GM12878 (cell line): ENCODE results near the gene SCAANT1. TPM values are rescaled to one million over a fixed set of nuclear protein-coding genes. Genes with fewer than 3 reads are reported as not detected.
A peak's percentile ranks its signal among the peaks of the same experiment; 100 is the strongest.

Experiments used
- ATAC-seq: fragments of 200-7000 bp; cut with Tn5 transposase; 3 replicates; pipeline ENCODE4 v1.9.1; 2020; ENCODE audit warnings: mild to moderate bottlenecking, moderate library complexity
- BruUV-seq: library from RNA; stranded (reverse); fragments of 400-500 nt; replicated peaks from 2 replicates; lab custom pipeline; 2021; lab: Mats Ljungman, UMichigan
- CTCF ChIA-PET: fragments of 300-600 bp; sonication (Branson Sonifier 250); formaldehyde crosslinking; extraction: SDS; loops from one replicate; lab custom pipeline; 2021; ENCODE audit warnings: inconsistent platforms; lab: Yijun Ruan, JAX
- POLR2A ChIA-PET: fragments of 350-600 bp; formaldehyde crosslinking; extraction: SDS; loops from one replicate; lab custom pipeline; 2021; ENCODE audit warnings: inconsistent platforms; lab: Charles Lee
- RAD21 ChIA-PET: fragments of 300-600 bp; sonication (Branson Sonifier 250); formaldehyde crosslinking; loops from one replicate; lab custom pipeline; 2023; ENCODE audit warnings: antibody characterized with exemption; ENCODE audit not compliant: unreplicated experiment; lab: Charles Lee
- SMC1A ChIA-PET: fragments of 300-600 bp; sonication (Branson Sonifier 250); formaldehyde crosslinking; loops from one replicate; lab custom pipeline; 2023; ENCODE audit not compliant: unreplicated experiment, uncharacterized antibody; lab: Charles Lee
- DNase-seq: peaks from one replicate; pipeline ENCODE4 v3.0.0-alpha.2; 2011; ENCODE audit warnings: low read depth, low spot score
- FAIRE-seq: peaks from 3 replicates; lab custom pipeline; 2011; peaks lifted over from hg19 to GRCh38; lab: Jason Lieb, UNC
- H2AFZ ChIP-seq: 2 replicates; pipeline ENCODE4 v1.6.0; 2011; ENCODE audit warnings: low read depth, low read length, control low read depth; ENCODE audit not compliant: control insufficient read depth
- H3K27ac ChIP-seq: 2 replicates; pipeline ENCODE4 v1.5.1; 2011; ENCODE audit warnings: control low read depth; ENCODE audit not compliant: control insufficient read depth, insufficient read depth
- H3K27me3 ChIP-seq, 2 experiments: replicated peaks in 1 of 2; 2 replicates each; pipeline versions ENCODE4 v1.6.0 to v1.6.1; 2011; ENCODE audit warnings: low read length in 1 of 2; ENCODE audit not compliant: control insufficient read depth in 2 of 2, insufficient read depth in 2 of 2
- H3K36me3 ChIP-seq, 2 experiments: 2 replicates each; pipeline ENCODE4 v1.5.1; 2011; ENCODE audit warnings: low read length in 1 of 2; ENCODE audit not compliant: control insufficient read depth in 2 of 2, insufficient read depth in 2 of 2
- H3K4me1 ChIP-seq: 2 replicates; pipeline ENCODE4 v1.6.1; 2011; ENCODE audit warnings: mild to moderate bottlenecking, low read length, moderate library complexity, mixed read lengths; ENCODE audit not compliant: control insufficient read depth, insufficient read depth
- H3K4me2 ChIP-seq: 2 replicates; pipeline ENCODE4 v1.6.0; 2011; ENCODE audit warnings: control low read depth; ENCODE audit not compliant: control insufficient read depth, insufficient read depth
- H3K4me3 ChIP-seq: fragments of 200-600 bp; sonication (generic); 2 replicates; pipeline ENCODE4 v1.5.1; 2016
- H3K79me2 ChIP-seq: 2 replicates; pipeline ENCODE4 v1.6.0; 2011; ENCODE audit warnings: low read length; ENCODE audit not compliant: control insufficient read depth, insufficient read depth
- H3K9ac ChIP-seq: 2 replicates; pipeline ENCODE4 v1.8.0; 2011; ENCODE audit warnings: low read length, control low read depth, mixed read lengths; ENCODE audit not compliant: control insufficient read depth, insufficient read depth
- H3K9me3 ChIP-seq: replicated peaks from 3 replicates; pipeline ENCODE4 v1.5.1; 2011; ENCODE audit warnings: mild to moderate bottlenecking, low read length; ENCODE audit not compliant: control insufficient read depth, insufficient read depth
- H4K20me1 ChIP-seq: 2 replicates; pipeline ENCODE4 v1.6.0; 2011; ENCODE audit not compliant: control insufficient read depth, insufficient read depth
- JUNB ChIP-seq: IDR thresholded peaks from 2 replicates; pipeline ENCODE4 v1.6.1; 2016; ENCODE audit warnings: antibody characterized with exemption, mild to moderate bottlenecking
- KAT2A ChIP-seq: conservative IDR thresholded peaks from 2 replicates; pipeline ENCODE4 v1.6.1; 2011; ENCODE audit warnings: low read depth, low read length; ENCODE audit not compliant: control insufficient read depth
- MYB ChIP-seq: fragments of 150-350 bp; IDR thresholded peaks from 2 replicates; pipeline ENCODE4 v1.6.1; 2014; ENCODE audit warnings: mild to moderate bottlenecking, low read depth, low read length, borderline replicate concordance
- MYC ChIP-seq: IDR thresholded peaks from 2 replicates; pipeline ENCODE4 v1.6.1; 2011; ENCODE audit warnings: mild to moderate bottlenecking, low read length, moderate library complexity, inconsistent platforms; ENCODE audit not compliant: insufficient read depth, insufficient replicate concordance, insufficient read length, severe bottlenecking
- NFXL1 ChIP-seq: fragments of 450-650 bp; IDR thresholded peaks from 2 replicates; pipeline ENCODE4 v1.6.1; 2017; ENCODE audit warnings: antibody characterized with exemption, mild to moderate bottlenecking, borderline replicate concordance
- TCF7 ChIP-seq: IDR thresholded peaks from 2 replicates; pipeline ENCODE4 v1.6.1; 2014; ENCODE audit warnings: antibody characterized with exemption, borderline replicate concordance
- USF2 ChIP-seq: IDR thresholded peaks from 2 replicates; pipeline ENCODE4 v1.6.1; 2011; ENCODE audit warnings: low read depth, low read length, improper control_type of control experiment, borderline replicate concordance
- YY1 ChIP-seq: IDR thresholded peaks from 2 replicates; pipeline ENCODE4 v1.6.1; 2011; ENCODE audit warnings: low read depth, mild to moderate bottlenecking, low read length
- ZNF207 ChIP-seq: fragments of 450-650 bp; IDR thresholded peaks from 2 replicates; pipeline ENCODE4 v1.6.1; 2014; ENCODE audit warnings: antibody characterized with exemption, mild to moderate bottlenecking, borderline replicate concordance
- ZNF622 ChIP-seq: fragments of 450-650 bp; IDR thresholded peaks from 2 replicates; pipeline ENCODE4 v1.6.1; 2017; ENCODE audit warnings: mild to moderate bottlenecking, inconsistent platforms
- WGBS: methylation state at CpG from one replicate; pipeline ENCODE4 v1.1.6; 2016; ENCODE audit warnings: low lambda C conversion rate; ENCODE audit not compliant: insufficient replicate concordance, insufficient coverage; ENCODE audit errors: missing lambda C conversion rate; 5-methylcytosine and 5-hydroxymethylcytosine counted together
- in situ Hi-C: fragments of 300-500 bp; cut with MboI; formaldehyde crosslinking; loops from 9 replicates; pipeline ENCODE4 v1.14.3; 2018; ENCODE audit warnings: mixed read lengths
- intact Hi-C: fragments of 100-400 bp; cut with micrococcal nuclease; formaldehyde crosslinking; loops from one replicate; pipeline ENCODE4 v1.14.2; 2022; ENCODE audit not compliant: unreplicated experiment
- polyA plus RNA-seq, 11 experiments: library from polyadenylated mRNA; depleted of rRNA in 4 of 11; unstranded in 6 of 11; stranded (reverse) in 5 of 11; fragments of >200 nt; fragmentation: Nextera tagmentation in 4 of 11; fragmentation: Illumina TruSeq in 1 of 11; extraction: Ambion mirVana in 4 of 11; extraction: Trizol in 1 of 11; gene quantifications; 1 replicate in 1 of 11; 2 replicates in 10 of 11; pipeline versions ENCODE4 v1.2.1 to v1.2.3, GENCODE V29; 2011 to 2016; ENCODE audit warnings: inconsistent platforms in 2 of 11, missing spikeins in 2 of 11, low read depth in 1 of 11
- total RNA-seq, 4 experiments: library from RNA; depleted of rRNA in 3 of 4; stranded (reverse); fragments of >200 nt in 3 of 4; fragmentation: Illumina TruSeq in 1 of 4; extraction: Trizol in 1 of 4; gene quantifications; 2 replicates each; pipeline versions ENCODE4 v1.2.1 to v1.2.3, GENCODE V29; 2013 to 2021

Gene SCAANT1
- total and polyA plus RNA-seq, 10 of the 15 experiments (the other 5 are each of a cell fraction or from before 2014, with no cell fraction given), result 0.60 to 1.7 (median 0.95) TPM; not detected in 6

DNA sequence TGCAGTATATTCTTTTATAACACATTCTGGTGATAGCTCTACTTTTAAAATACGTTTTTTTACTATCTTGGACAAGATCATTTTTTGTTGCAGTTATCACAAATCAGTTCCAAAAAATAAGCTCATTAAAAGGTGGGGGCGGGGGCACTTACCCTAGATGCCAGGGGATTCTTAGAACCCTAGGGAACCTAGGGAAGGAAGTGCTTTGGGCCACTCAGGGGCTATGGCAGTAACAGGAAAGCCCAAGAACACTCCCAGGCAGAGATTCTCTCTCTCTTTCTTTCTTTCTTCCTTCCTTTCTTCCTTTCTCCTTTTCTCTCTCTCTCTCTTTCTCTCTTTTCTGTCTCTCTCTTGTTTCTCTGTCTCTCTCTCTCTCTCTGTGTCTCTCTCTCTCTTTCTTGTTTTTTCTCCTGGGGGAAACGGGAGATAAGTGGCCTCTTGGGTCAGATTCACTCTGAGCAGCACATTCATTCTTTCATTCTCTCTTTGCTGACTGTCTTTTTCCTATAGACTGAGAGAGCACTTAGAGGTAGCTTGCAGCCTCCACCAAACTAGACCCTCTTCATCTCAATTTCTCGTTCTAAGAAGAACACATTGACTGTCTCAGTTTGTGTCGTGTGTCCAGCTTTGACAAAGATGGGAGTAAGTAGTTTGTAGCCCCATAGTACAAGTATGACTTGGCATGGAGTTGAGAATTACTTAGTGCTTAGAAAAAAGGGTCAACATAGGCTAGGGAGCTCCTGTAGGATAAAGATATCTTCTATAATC lies 16.6 kb downstream of the SCAANT1 start:
- Histone ChIP-seq H3K27ac (peak overlapping the region; percentile 54), H3K4me1 (peaks cover 11% of the 10 kb centered on the region; the same call in 1 of the 2 replicates), H3K9ac (no peak overlapping the region), H3K9me3 (no peaks in the 10 kb centered on the region), H4K20me1 (no peaks in the 10 kb centered on the region), H3K4me2 (peak overlapping the region; percentile 50), H3K79me2 (peaks cover 20% of the 10 kb centered on the region), H3K4me3 (peak overlapping the region; percentile 31; the same call in 1 of the 2 replicates), H3K27me3 (no peaks in the 10 kb centered on the region), H3K36me3 (peaks cover 2 to 7% of the 10 kb centered on the region in 2 experiments), H2AFZ (no peak overlapping the region)
- in situ Hi-C loops, result no loop called here
- ChIA-PET RAD21 (interaction anchor here (1.1 to 1.3 kb wide), 2 partner anchors 20 to 77 kb away, joined by 3 to 4 read pairs; partner anchors contain the start of gene C3orf49), POLR2A (interaction anchor here (0.8 to 1.9 kb wide), 2 partner anchors 11 to 22 kb away, joined by 3 to 7 read pairs; no protein-coding TSS in a partner anchor), SMC1A (interaction anchor here (1.1 to 2.3 kb wide), 8 partner anchors 12 to 42 kb away, joined by 3 to 9 read pairs (median 4); no protein-coding TSS in a partner anchor), CTCF (interaction anchor here (1.0 to 1.5 kb wide), 6 partner anchors 9 to 128 kb away, joined by 3 to 4 read pairs (median 3); no protein-coding TSS in a partner anchor)
- FAIRE-seq, result peak; percentile 31
- ATAC-seq, result peak; percentile 45
- TF ChIP-seq NFXL1, result no peak
- no peak for TF ChIP-seq USF2
- TF ChIP-seq KAT2A, result no peak
- TF ChIP-seq MYC, result no peak
- TF ChIP-seq ZNF207, result no peak
- no peak for TF ChIP-seq YY1
- no peak for TF ChIP-seq MYB
- no peak for TF ChIP-seq TCF7
- no peak for TF ChIP-seq ZNF622
- TF ChIP-seq JUNB, result no peak
- intact Hi-C loops, result no loop called here
- DNase-seq, result no peak
- WGBS, result 22% methylated on average over 5 of the region's 5 CpGs
- no TSS peak for BruUV-seq
